Neural crest cell (in vitro differentiated cells): ENCODE data around the gene STARD6. TPM values are rescaled to one million over a fixed set of nuclear protein-coding genes. Genes with fewer than 3 reads are reported as not detected.

ENCODE experiments used
- DNase-seq: peaks from one replicate; pipeline ENCODE4 v3.0.0; 2021; ENCODE audit warnings: low read depth, mixed read lengths, low spot score
- H3K27ac Mint-ChIP-seq: one replicate; pipeline ENCODE4 v1.8.0; 2021; ENCODE audit warnings: mild to moderate bottlenecking, mixed read lengths; ENCODE audit not compliant: unreplicated experiment
- H3K27me3 Mint-ChIP-seq: 2 replicates; pipeline ENCODE4 v1.8.0; 2021; ENCODE audit warnings: low read depth, mild to moderate bottlenecking, mixed read lengths
- H3K36me3 Mint-ChIP-seq: 2 replicates; pipeline ENCODE4 v1.8.0; 2021; ENCODE audit warnings: low read depth, mild to moderate bottlenecking, mixed read lengths
- H3K4me1 Mint-ChIP-seq: 2 replicates; pipeline ENCODE4 v1.8.0; 2021; ENCODE audit warnings: mixed read lengths
- H3K4me3 Mint-ChIP-seq: one replicate; pipeline ENCODE4 v1.8.0; 2021; ENCODE audit warnings: mild to moderate bottlenecking, mixed read lengths
- H3K9me3 Mint-ChIP-seq: 2 replicates; pipeline ENCODE4 v1.8.0; 2021; ENCODE audit warnings: mixed read lengths
- CTCF ChIP-seq: fragments of 200-600 bp; sonication (generic); conservative IDR thresholded peaks from 2 replicates; pipeline ENCODE4 v1.5.0; 2021; ENCODE audit warnings: antibody characterized with exemption, mild to moderate bottlenecking
- total RNA-seq: library from RNA; stranded (reverse); gene quantifications from 2 replicates; pipeline ENCODE4 v1.2.1, GENCODE V29; 2021

STARD6 gene
- total RNA-seq, 1 donor from 2014 or later: 0.35 TPM

DNA sequence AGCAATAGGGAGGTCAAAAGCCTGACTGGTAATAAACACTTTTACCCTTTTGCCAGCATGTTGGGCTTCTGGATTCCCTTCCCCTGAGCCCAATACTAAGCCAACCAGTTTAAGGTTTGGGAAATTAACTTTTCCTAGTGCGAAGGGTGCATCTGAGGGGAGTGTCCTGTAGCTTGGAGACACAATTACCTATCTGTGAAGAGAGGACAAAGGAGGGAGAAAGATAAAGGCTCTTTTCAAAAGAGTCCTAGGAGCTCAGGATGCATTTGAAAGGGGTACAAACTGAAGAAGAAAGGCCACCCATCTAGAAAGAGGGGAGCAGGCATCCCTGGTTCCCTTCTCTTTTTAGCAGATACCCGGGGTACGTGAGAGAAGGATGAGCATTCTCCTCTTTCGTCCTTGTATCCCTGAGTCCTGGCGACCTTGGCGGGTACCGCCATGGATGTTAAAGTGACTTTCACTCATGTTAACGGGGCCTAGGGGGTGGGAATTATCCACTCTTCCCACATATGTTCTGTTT is 25.1 kb upstream of the STARD6 start:
- no peak for TF ChIP-seq CTCF
- H3K4me1 Mint-ChIP-seq: peaks cover 13% of the 10 kb centered on the region
- H3K9me3 Mint-ChIP-seq: no peaks in the 10 kb centered on the region
- no peak for DNase-seq
- H3K27ac Mint-ChIP-seq: no peak overlapping the region
- no peaks in the 10 kb centered on the region for H3K27me3 Mint-ChIP-seq
- H3K4me3 Mint-ChIP-seq: no peak overlapping the region
- peaks cover 7% of the 10 kb centered on the region for H3K36me3 Mint-ChIP-seq

GRCh38 chr18:54382076-54382475 is 24.4 kb upstream of the STARD6 start:
- no peak for DNase-seq
- Mint-ChIP-seq H3K27ac (no peak overlapping the region), H3K27me3 (no peaks in the 10 kb centered on the region), H3K4me1 (peaks cover 13% of the 10 kb centered on the region), H3K9me3 (no peaks in the 10 kb centered on the region), H3K36me3 (peaks cover 7% of the 10 kb centered on the region), H3K4me3 (no peak overlapping the region)
- TF ChIP-seq CTCF: no peak

- H3K9me3 Mint-ChIP-seq: no peaks in the 10 kb centered on the region
- H3K36me3 Mint-ChIP-seq: peaks cover 7% of the 10 kb centered on the region
- no peak for DNase-seq
- no peak overlapping the region for H3K4me3 Mint-ChIP-seq
- TF ChIP-seq CTCF: no peak
- peaks cover 13% of the 10 kb centered on the region for H3K4me1 Mint-ChIP-seq
- H3K27me3 Mint-ChIP-seq: no peaks in the 10 kb centered on the region
- H3K27ac Mint-ChIP-seq: no peak overlapping the region
These were observed 24.0 kb upstream of the STARD6 start for GRCh38 chr18:54381640-54382039.

GRCh38 chr18:54378057-54378456 is 20.4 kb upstream of the STARD6 start:
- Mint-ChIP-seq H3K9me3 (no peaks in the 10 kb centered on the region), H3K4me1 (peaks cover 7% of the 10 kb centered on the region), H3K4me3 (no peak overlapping the region), H3K36me3 (peaks cover 10% of the 10 kb centered on the region), H3K27ac (no peak overlapping the region), H3K27me3 (no peaks in the 10 kb centered on the region)
- no peak for DNase-seq
- no peak for TF ChIP-seq CTCF

GRCh38 chr18:54360406-54360805 is 2.7 kb upstream of the STARD6 start:
- H3K4me3 Mint-ChIP-seq: peak overlapping the region; percentile 38

More at GRCh38 chr18:54360406-54360805, 2.7 kb upstream of the STARD6 start:
- Mint-ChIP-seq H3K36me3 (peaks cover 19% of the 10 kb centered on the region), H3K27me3 (no peaks in the 10 kb centered on the region), H3K4me1 (peaks cover 29% of the 10 kb centered on the region), H3K9me3 (no peaks in the 10 kb centered on the region), H3K27ac (no peak overlapping the region)
- no peak for DNase-seq
- no peak for TF ChIP-seq CTCF
